Measurements from ENCODE around the gene HBM. TPM values are rescaled to one million over a fixed set of nuclear protein-coding genes. Genes with fewer than 3 reads are reported as not detected.
"Not testable (repeated sequence)": the region's sequence is repeated elsewhere in the genome, so short reads cannot be mapped to it uniquely, and the experiment has no call there.

Gene HBM
- total RNA-seq, 1 donor: not detected

- H3K4me3 ChIP-seq (ENCODE audit: low read length); H3K27me3 ChIP-seq (ENCODE audit: insufficient read depth, low read length): not testable (repeated sequence)
Observed at GRCh38 chr16:211631-212180, 45.9 kb downstream of the HBM start.

DNA sequence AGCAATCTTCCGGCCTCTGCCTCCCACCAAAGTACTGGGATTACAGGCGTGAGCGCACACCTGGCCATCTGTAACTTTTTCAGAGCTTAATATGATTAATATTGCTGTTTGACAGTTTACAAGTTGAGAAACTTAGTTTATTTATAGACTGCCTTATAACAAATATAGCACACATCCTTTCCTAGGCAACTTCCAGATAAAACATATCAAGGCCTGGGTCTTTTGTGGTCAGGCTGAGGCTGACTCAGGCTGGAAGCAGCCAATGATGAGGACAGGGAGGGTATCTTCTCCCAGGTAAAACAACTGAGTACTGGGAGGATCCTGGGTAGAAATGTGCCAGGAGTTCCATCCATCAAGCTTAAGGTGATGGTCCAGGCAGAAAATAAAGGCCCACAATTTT is 47.2 kb downstream of the HBM start:
- no peaks in the 10 kb centered on the region for H3K9me3 ChIP-seq (ENCODE audit: low read depth, low read length)
- H3K4me3 ChIP-seq (ENCODE audit: low read length): no peak overlapping the region
- no peaks in the 10 kb centered on the region for H3K4me1 ChIP-seq (ENCODE audit: insufficient read depth, low read length)
- H3K27me3 ChIP-seq (ENCODE audit: insufficient read depth, low read length): no peaks in the 10 kb centered on the region

More at GRCh38 chr16:211631-212180, 45.9 kb downstream of the HBM start:
- H3K4me1 ChIP-seq (ENCODE audit: insufficient read depth, low read length); H3K9me3 ChIP-seq (ENCODE audit: low read depth, low read length): not testable (repeated sequence)

Other genes with a start within 250 kb of the HBM start
- gene POLR3K, start 112.4 kb upstream of the HBM start, total RNA-seq: 2.0 TPM
- 6.7 TPM for gene SNRNP25, start 112.2 kb upstream of the HBM start, total RNA-seq
- 0.21 TPM for gene RHBDF1, start 93.3 kb upstream of the HBM start, total RNA-seq
- gene MPG, start 87.8 kb upstream of the HBM start, total RNA-seq: 26.2 TPM
- gene NPRL3, start 27.3 kb upstream of the HBM start, total RNA-seq: 5.5 TPM
- gene HBZ, start 13.3 kb upstream of the HBM start, total RNA-seq: not detected
- 22.1 TPM for gene HBA2, start 6.9 kb downstream of the HBM start, total RNA-seq
- gene HBA1, start 10.7 kb downstream of the HBM start, total RNA-seq: 28.3 TPM
- gene HBQ1, start 14.5 kb downstream of the HBM start, total RNA-seq: not detected
- 101 TPM for gene LUC7L, start 63.5 kb downstream of the HBM start, total RNA-seq
- gene FAM234A, start 68.8 kb downstream of the HBM start, total RNA-seq: 22.1 TPM
- gene RGS11, start 110.0 kb downstream of the HBM start, total RNA-seq: not detected
- not detected for gene ARHGDIG, start 114.6 kb downstream of the HBM start, total RNA-seq
- not detected for gene PDIA2, start 117.2 kb downstream of the HBM start, total RNA-seq
- gene AXIN1, start 186.7 kb downstream of the HBM start, total RNA-seq: 35.8 TPM
- gene MRPL28, start 204.6 kb downstream of the HBM start, total RNA-seq: 19.9 TPM
- gene PGAP6, start 216.0 kb downstream of the HBM start, total RNA-seq: 24.8 TPM
- 15.0 TPM for gene NME4, start 231.2 kb downstream of the HBM start, total RNA-seq
- gene DECR2, start 235.9 kb downstream of the HBM start, total RNA-seq: 2.9 TPM